ENCODE results near the gene MINDY4.

DNA sequence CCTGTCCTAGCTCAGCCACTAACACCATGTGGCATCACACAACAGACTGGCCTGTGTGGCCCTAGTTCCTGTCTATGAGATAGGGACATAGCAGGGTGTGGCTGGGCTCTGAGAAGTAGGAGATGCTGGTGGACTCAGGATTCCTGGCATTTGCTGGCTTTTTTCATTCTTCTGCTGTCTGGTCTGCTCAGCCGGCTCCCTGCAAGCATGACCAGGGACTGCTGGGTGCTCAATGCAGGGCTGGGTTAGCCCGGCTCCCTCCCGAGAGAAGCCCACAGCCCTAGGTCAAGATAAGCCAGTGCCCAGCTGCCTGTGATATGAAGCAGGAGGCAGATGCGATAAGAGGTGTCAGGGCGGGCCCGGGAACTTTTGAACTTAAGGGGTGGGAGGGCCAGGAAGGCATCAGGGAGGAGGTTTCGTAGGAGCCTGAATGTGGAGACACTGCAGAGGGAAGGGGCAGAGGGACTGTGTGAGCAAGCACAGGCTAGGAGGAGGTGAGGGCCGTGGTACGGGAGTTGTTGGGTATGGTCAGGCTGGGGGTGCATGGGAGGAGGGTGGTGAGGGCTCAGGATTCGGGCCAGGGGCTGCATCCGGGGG lies 143.9 kb downstream of the MINDY4 start:
- TF ChIP-seq ZNF274 (IDR thresholded peaks at IDR 0.05; ENCODE audit: low read length) (no peak), ZNF274 (tag by site-specific recombination; IDR thresholded peaks at IDR 0.05; ENCODE audit: borderline replicate concordance) (no peak), ZNF629 (tag by site-specific recombination; IDR thresholded peaks at IDR 0.05) (no peak), ZNF175 (tag by site-specific recombination; IDR thresholded peaks at IDR 0.05) (no peak), ZIC2 (tag by site-specific recombination; IDR thresholded peaks at IDR 0.05) (no peak), ZNF155 (tag by site-specific recombination; IDR thresholded peaks at IDR 0.05) (no peak), ZNF335 (tag by site-specific recombination; conservative IDR thresholded peaks at IDR 0.05) (no peak), ZNF140 (tag by site-specific recombination; IDR thresholded peaks at IDR 0.05) (no peak)
- TF ChIP-seq, protein P1, sequence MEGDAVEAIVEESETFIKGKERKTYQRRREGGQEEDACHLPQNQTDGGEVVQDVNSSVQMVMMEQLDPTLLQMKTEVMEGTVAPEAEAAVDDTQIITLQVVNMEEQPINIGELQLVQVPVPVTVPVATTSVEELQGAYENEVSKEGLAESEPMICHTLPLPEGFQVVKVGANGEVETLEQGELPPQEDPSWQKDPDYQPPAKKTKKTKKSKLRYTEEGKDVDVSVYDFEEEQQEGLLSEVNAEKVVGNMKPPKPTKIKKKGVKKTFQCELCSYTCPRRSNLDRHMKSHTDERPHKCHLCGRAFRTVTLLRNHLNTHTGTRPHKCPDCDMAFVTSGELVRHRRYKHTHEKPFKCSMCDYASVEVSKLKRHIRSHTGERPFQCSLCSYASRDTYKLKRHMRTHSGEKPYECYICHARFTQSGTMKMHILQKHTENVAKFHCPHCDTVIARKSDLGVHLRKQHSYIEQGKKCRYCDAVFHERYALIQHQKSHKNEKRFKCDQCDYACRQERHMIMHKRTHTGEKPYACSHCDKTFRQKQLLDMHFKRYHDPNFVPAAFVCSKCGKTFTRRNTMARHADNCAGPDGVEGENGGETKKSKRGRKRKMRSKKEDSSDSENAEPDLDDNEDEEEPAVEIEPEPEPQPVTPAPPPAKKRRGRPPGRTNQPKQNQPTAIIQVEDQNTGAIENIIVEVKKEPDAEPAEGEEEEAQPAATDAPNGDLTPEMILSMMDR (tag by site-specific recombination; IDR thresholded peaks at IDR 0.05), result no peak
